Measurements from ENCODE around the gene COL6A3.

Gene COL6A3

GRCh38 chr2:237352279-237352845, 61.6 kb downstream of the COL6A3 start:
- Histone ChIP-seq H3K9ac (ENCODE audit: low read depth in 1 of 2, low read length in 2 of 2) (no peak overlapping the region), H3K4me3 (ENCODE audit: low read length in 2 of 2) (no peak overlapping the region), H3K9me3 (ENCODE audit: control insufficient read depth in 2 of 2, low read length in 2 of 2) (no peaks in the 10 kb centered on the region), H3K36me3 (ENCODE audit: control insufficient read depth in 2 of 2, insufficient read depth in 2 of 2, low read length in 2 of 2) (no peaks in the 10 kb centered on the region), H3K27ac (ENCODE audit: low read depth in 2 of 2, low read length in 2 of 2) (no peak overlapping the region), H3K27me3 (ENCODE audit: control insufficient read depth in 2 of 2, insufficient read depth in 2 of 2, low read length in 2 of 2) (no peaks in the 10 kb centered on the region), H3K4me1 (ENCODE audit: control insufficient read depth in 2 of 2, insufficient read depth in 2 of 2, low read length in 2 of 2) (no peaks in the 10 kb centered on the region)

GRCh38 chr2:237351796-237352195, 62.2 kb downstream of the COL6A3 start:
- H3K27ac ChIP-seq (ENCODE audit: low read depth in 2 of 2, low read length in 2 of 2), result no peak overlapping the region
- no peaks in the 10 kb centered on the region for H3K4me1 ChIP-seq (ENCODE audit: control insufficient read depth in 2 of 2, insufficient read depth in 2 of 2, low read length in 2 of 2)

GRCh38 chr2:237351046-237351445, 62.9 kb downstream of the COL6A3 start:
- Histone ChIP-seq H3K4me1 (ENCODE audit: control insufficient read depth in 2 of 2, insufficient read depth in 2 of 2, low read length in 2 of 2) (no peaks in the 10 kb centered on the region), H3K9me3 (ENCODE audit: control insufficient read depth in 2 of 2, low read length in 2 of 2) (no peaks in the 10 kb centered on the region), H3K4me3 (ENCODE audit: low read length in 2 of 2) (no peak overlapping the region), H3K27ac (ENCODE audit: low read depth in 2 of 2, low read length in 2 of 2) (no peak overlapping the region), H3K27me3 (ENCODE audit: control insufficient read depth in 2 of 2, insufficient read depth in 2 of 2, low read length in 2 of 2) (no peaks in the 10 kb centered on the region), H3K36me3 (ENCODE audit: control insufficient read depth in 2 of 2, insufficient read depth in 2 of 2, low read length in 2 of 2) (no peaks in the 10 kb centered on the region), H3K9ac (ENCODE audit: low read depth in 1 of 2, low read length in 2 of 2) (no peak overlapping the region)

More at GRCh38 chr2:237351796-237352195, 62.2 kb downstream of the COL6A3 start:
- no peak overlapping the region for H3K4me3 ChIP-seq (ENCODE audit: low read length in 2 of 2)
- no peaks in the 10 kb centered on the region for H3K27me3 ChIP-seq (ENCODE audit: control insufficient read depth in 2 of 2, insufficient read depth in 2 of 2, low read length in 2 of 2)
- H3K9ac ChIP-seq (ENCODE audit: low read depth in 1 of 2, low read length in 2 of 2), result no peak overlapping the region
- H3K9me3 ChIP-seq (ENCODE audit: control insufficient read depth in 2 of 2, low read length in 2 of 2), result no peaks in the 10 kb centered on the region
- no peaks in the 10 kb centered on the region for H3K36me3 ChIP-seq (ENCODE audit: control insufficient read depth in 2 of 2, insufficient read depth in 2 of 2, low read length in 2 of 2)

- Histone ChIP-seq H3K4me1 (ENCODE audit: control insufficient read depth in 2 of 2, insufficient read depth in 2 of 2, low read length in 2 of 2) (no peaks in the 10 kb centered on the region), H3K9me3 (ENCODE audit: control insufficient read depth in 2 of 2, low read length in 2 of 2) (no peaks in the 10 kb centered on the region), H3K27me3 (ENCODE audit: control insufficient read depth in 2 of 2, insufficient read depth in 2 of 2, low read length in 2 of 2) (no peaks in the 10 kb centered on the region), H3K36me3 (ENCODE audit: control insufficient read depth in 2 of 2, insufficient read depth in 2 of 2, low read length in 2 of 2) (no peaks in the 10 kb centered on the region), H3K4me3 (ENCODE audit: low read length in 2 of 2) (no peak overlapping the region), H3K9ac (ENCODE audit: low read depth in 1 of 2, low read length in 2 of 2) (no peak overlapping the region), H3K27ac (ENCODE audit: low read depth in 2 of 2, low read length in 2 of 2) (no peak overlapping the region)
Measured at GRCh38 chr2:237350597-237350996, 63.4 kb downstream of the COL6A3 start.

- Histone ChIP-seq H3K4me3 (ENCODE audit: low read length in 2 of 2) (no peak overlapping the region), H3K27me3 (ENCODE audit: control insufficient read depth in 2 of 2, insufficient read depth in 2 of 2, low read length in 2 of 2) (no peaks in the 10 kb centered on the region), H3K4me1 (ENCODE audit: control insufficient read depth in 2 of 2, insufficient read depth in 2 of 2, low read length in 2 of 2) (no peaks in the 10 kb centered on the region), H3K9me3 (ENCODE audit: control insufficient read depth in 2 of 2, low read length in 2 of 2) (no peaks in the 10 kb centered on the region), H3K27ac (ENCODE audit: low read depth in 2 of 2, low read length in 2 of 2) (no peak overlapping the region), H3K9ac (ENCODE audit: low read depth in 1 of 2, low read length in 2 of 2) (no peak overlapping the region), H3K36me3 (ENCODE audit: control insufficient read depth in 2 of 2, insufficient read depth in 2 of 2, low read length in 2 of 2) (no peaks in the 10 kb centered on the region)
Measured at GRCh38 chr2:237350070-237350469, 63.9 kb downstream of the COL6A3 start.

GRCh38 chr2:237348281-237348865, 65.6 kb downstream of the COL6A3 start:
- Histone ChIP-seq H3K27ac (ENCODE audit: low read depth in 2 of 2, low read length in 2 of 2) (no peak overlapping the region), H3K9me3 (ENCODE audit: control insufficient read depth in 2 of 2, low read length in 2 of 2) (no peaks in the 10 kb centered on the region), H3K4me1 (ENCODE audit: control insufficient read depth in 2 of 2, insufficient read depth in 2 of 2, low read length in 2 of 2) (no peaks in the 10 kb centered on the region), H3K36me3 (ENCODE audit: control insufficient read depth in 2 of 2, insufficient read depth in 2 of 2, low read length in 2 of 2) (no peaks in the 10 kb centered on the region), H3K9ac (ENCODE audit: low read depth in 1 of 2, low read length in 2 of 2) (no peak overlapping the region), H3K27me3 (ENCODE audit: control insufficient read depth in 2 of 2, insufficient read depth in 2 of 2, low read length in 2 of 2) (no peaks in the 10 kb centered on the region), H3K4me3 (ENCODE audit: low read length in 2 of 2) (no peak overlapping the region)

GRCh38 chr2:237345891-237346640, 67.9 kb downstream of the COL6A3 start:
- no peaks in the 10 kb centered on the region for H3K4me1 ChIP-seq (ENCODE audit: control insufficient read depth in 2 of 2, insufficient read depth in 2 of 2, low read length in 2 of 2)
- no peak overlapping the region for H3K9ac ChIP-seq (ENCODE audit: low read depth in 1 of 2, low read length in 2 of 2)
- H3K27me3 ChIP-seq (ENCODE audit: control insufficient read depth in 2 of 2, insufficient read depth in 2 of 2, low read length in 2 of 2), result no peaks in the 10 kb centered on the region
- H3K4me3 ChIP-seq (ENCODE audit: low read length in 2 of 2), result no peak overlapping the region
- H3K9me3 ChIP-seq (ENCODE audit: control insufficient read depth in 2 of 2, low read length in 2 of 2), result no peaks in the 10 kb centered on the region
- H3K27ac ChIP-seq (ENCODE audit: low read depth in 2 of 2, low read length in 2 of 2), result no peak overlapping the region
- H3K36me3 ChIP-seq (ENCODE audit: control insufficient read depth in 2 of 2, insufficient read depth in 2 of 2, low read length in 2 of 2), result no peaks in the 10 kb centered on the region

- H3K4me3 ChIP-seq (ENCODE audit: low read length in 2 of 2), result no peak overlapping the region
- no peaks in the 10 kb centered on the region for H3K36me3 ChIP-seq (ENCODE audit: control insufficient read depth in 2 of 2, insufficient read depth in 2 of 2, low read length in 2 of 2)
- no peak overlapping the region for H3K27ac ChIP-seq (ENCODE audit: low read depth in 2 of 2, low read length in 2 of 2)
- no peak overlapping the region for H3K9ac ChIP-seq (ENCODE audit: low read depth in 1 of 2, low read length in 2 of 2)
- no peaks in the 10 kb centered on the region for H3K27me3 ChIP-seq (ENCODE audit: control insufficient read depth in 2 of 2, insufficient read depth in 2 of 2, low read length in 2 of 2)
- no peaks in the 10 kb centered on the region for H3K4me1 ChIP-seq (ENCODE audit: control insufficient read depth in 2 of 2, insufficient read depth in 2 of 2, low read length in 2 of 2)
- no peaks in the 10 kb centered on the region for H3K9me3 ChIP-seq (ENCODE audit: control insufficient read depth in 2 of 2, low read length in 2 of 2)
Measured at GRCh38 chr2:237345411-237345810, 68.6 kb downstream of the COL6A3 start.

GRCh38 chr2:237344942-237345341, 69.0 kb downstream of the COL6A3 start:
- H3K27ac ChIP-seq (ENCODE audit: low read depth in 2 of 2, low read length in 2 of 2), result no peak overlapping the region
- no peaks in the 10 kb centered on the region for H3K27me3 ChIP-seq (ENCODE audit: control insufficient read depth in 2 of 2, insufficient read depth in 2 of 2, low read length in 2 of 2)
- H3K4me3 ChIP-seq (ENCODE audit: low read length in 2 of 2), result no peak overlapping the region
- no peaks in the 10 kb centered on the region for H3K9me3 ChIP-seq (ENCODE audit: control insufficient read depth in 2 of 2, low read length in 2 of 2)
- H3K9ac ChIP-seq (ENCODE audit: low read depth in 1 of 2, low read length in 2 of 2), result no peak overlapping the region
- peaks cover 0 to 4% of the 10 kb centered on the region in 2 donors for H3K36me3 ChIP-seq (ENCODE audit: control insufficient read depth in 2 of 2, insufficient read depth in 2 of 2, low read length in 2 of 2)
- no peaks in the 10 kb centered on the region for H3K4me1 ChIP-seq (ENCODE audit: control insufficient read depth in 2 of 2, insufficient read depth in 2 of 2, low read length in 2 of 2)

- Histone ChIP-seq H3K4me1 (ENCODE audit: control insufficient read depth in 2 of 2, insufficient read depth in 2 of 2, low read length in 2 of 2) (no peaks in the 10 kb centered on the region), H3K36me3 (ENCODE audit: control insufficient read depth in 2 of 2, insufficient read depth in 2 of 2, low read length in 2 of 2) (peaks cover 0 to 4% of the 10 kb centered on the region in 2 donors), H3K9me3 (ENCODE audit: control insufficient read depth in 2 of 2, low read length in 2 of 2) (no peaks in the 10 kb centered on the region), H3K9ac (ENCODE audit: low read depth in 1 of 2, low read length in 2 of 2) (no peak overlapping the region), H3K27me3 (ENCODE audit: control insufficient read depth in 2 of 2, insufficient read depth in 2 of 2, low read length in 2 of 2) (no peaks in the 10 kb centered on the region), H3K27ac (ENCODE audit: low read depth in 2 of 2, low read length in 2 of 2) (no peak overlapping the region), H3K4me3 (ENCODE audit: low read length in 2 of 2) (no peak overlapping the region)
Measured at GRCh38 chr2:237343993-237344392, 70.0 kb downstream of the COL6A3 start.

Measured in mucosa of rectum (tissue), 2 donors.